Esophagus muscularis mucosa (tissue), 4 donors: ENCODE measurements around the gene PHYKPL.

ENCODE experiments used
- CTCF ChIP-seq, 3 experiments: fragments of 200-600 bp in 2 of 3; fragments of 450-650 bp in 1 of 3; sonication (generic) in 2 of 3; IDR thresholded peaks; one replicate each; pipeline ENCODE4 v1.5.1; 2017 to 2019; ENCODE audit warnings: antibody characterized with exemption in 3 of 3, mild to moderate bottlenecking in 2 of 3, moderate library complexity in 1 of 3
- EP300 ChIP-seq: sonication (generic); formaldehyde crosslinking; IDR thresholded peaks from one replicate; pipeline ENCODE4 v1.6.1; 2017; ENCODE audit warnings: antibody characterized with exemption
- POLR2A ChIP-seq: fragments of 450-650 bp; IDR thresholded peaks from one replicate; pipeline ENCODE4 v1.6.1; 2017; ENCODE audit warnings: antibody characterized with exemption, moderate library complexity, mild to moderate bottlenecking, low read depth
- POLR2AphosphoS5 ChIP-seq, 2 donors: sonication (generic); formaldehyde crosslinking; IDR thresholded peaks; one replicate each; pipeline ENCODE4 v1.6.1; 2017; ENCODE audit warnings: antibody characterized with exemption in 2 of 2

GRCh38 chr5:178177569-178177968 lies 55.0 kb downstream of the PHYKPL start:
- no peak for TF ChIP-seq CTCF (IDR thresholded peaks at IDR 0.05)
- no peak for TF ChIP-seq POLR2A
- TF ChIP-seq POLR2AphosphoS5 (IDR thresholded peaks at IDR 0.05): no peak
- no peak for TF ChIP-seq EP300
